BE2C (cell line): ENCODE results near the gene CAP2.

ENCODE experiments used
- DNase-seq: peaks from one replicate; pipeline ENCODE4 v3.0.0-alpha.2; 2020
- H3K27me3 ChIP-seq: fragments of 250-450 bp; sonication (Bioruptor Pico); 2 replicates; pipeline ENCODE4 v1.5.1; 2020; ENCODE audit warnings: mild to moderate bottlenecking
- H3K36me3 ChIP-seq: fragments of 250-450 bp; sonication (Bioruptor Pico); 2 replicates; pipeline ENCODE4 v1.5.1; 2020; ENCODE audit warnings: mild to moderate bottlenecking
- H3K4me1 ChIP-seq: fragments of 250-450 bp; sonication (Bioruptor Pico); 2 replicates; pipeline ENCODE4 v1.5.1; 2020
- H3K4me3 ChIP-seq: 2 replicates; pipeline ENCODE4 v1.5.1; 2011; ENCODE audit warnings: low read depth, low read length
- H3K9me3 ChIP-seq: fragments of 250-450 bp; sonication (Bioruptor Pico); 2 replicates; pipeline ENCODE4 v1.5.1; 2020
- TF ChIP-seq, protein P1 (sequence below): IDR thresholded peaks from 2 replicates; pipeline ENCODE4 v1.5.1; 2012; ENCODE audit warnings: mild to moderate bottlenecking, low read depth, low read length

The CAP2 gene

GRCh38 chr6:17417817-17418216 is 24.4 kb downstream of the CAP2 start:
- Histone ChIP-seq H3K4me3 (no peak overlapping the region), H3K36me3 (no peaks in the 10 kb centered on the region), H3K9me3 (no peaks in the 10 kb centered on the region), H3K4me1 (no peaks in the 10 kb centered on the region), H3K27me3 (no peaks in the 10 kb centered on the region)
- TF ChIP-seq, protein P1, sequence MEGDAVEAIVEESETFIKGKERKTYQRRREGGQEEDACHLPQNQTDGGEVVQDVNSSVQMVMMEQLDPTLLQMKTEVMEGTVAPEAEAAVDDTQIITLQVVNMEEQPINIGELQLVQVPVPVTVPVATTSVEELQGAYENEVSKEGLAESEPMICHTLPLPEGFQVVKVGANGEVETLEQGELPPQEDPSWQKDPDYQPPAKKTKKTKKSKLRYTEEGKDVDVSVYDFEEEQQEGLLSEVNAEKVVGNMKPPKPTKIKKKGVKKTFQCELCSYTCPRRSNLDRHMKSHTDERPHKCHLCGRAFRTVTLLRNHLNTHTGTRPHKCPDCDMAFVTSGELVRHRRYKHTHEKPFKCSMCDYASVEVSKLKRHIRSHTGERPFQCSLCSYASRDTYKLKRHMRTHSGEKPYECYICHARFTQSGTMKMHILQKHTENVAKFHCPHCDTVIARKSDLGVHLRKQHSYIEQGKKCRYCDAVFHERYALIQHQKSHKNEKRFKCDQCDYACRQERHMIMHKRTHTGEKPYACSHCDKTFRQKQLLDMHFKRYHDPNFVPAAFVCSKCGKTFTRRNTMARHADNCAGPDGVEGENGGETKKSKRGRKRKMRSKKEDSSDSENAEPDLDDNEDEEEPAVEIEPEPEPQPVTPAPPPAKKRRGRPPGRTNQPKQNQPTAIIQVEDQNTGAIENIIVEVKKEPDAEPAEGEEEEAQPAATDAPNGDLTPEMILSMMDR: no peak
- DNase-seq: no peak

- DNase-seq: no peak
- H3K27me3 ChIP-seq: no peaks in the 10 kb centered on the region
- H3K36me3 ChIP-seq: no peaks in the 10 kb centered on the region
- no peaks in the 10 kb centered on the region for H3K4me1 ChIP-seq
- H3K9me3 ChIP-seq: no peaks in the 10 kb centered on the region
- TF ChIP-seq, protein P1: no peak
- H3K4me3 ChIP-seq: no peak overlapping the region
Measured at GRCh38 chr6:17418281-17419188, 25.1 kb downstream of the CAP2 start.

DNA sequence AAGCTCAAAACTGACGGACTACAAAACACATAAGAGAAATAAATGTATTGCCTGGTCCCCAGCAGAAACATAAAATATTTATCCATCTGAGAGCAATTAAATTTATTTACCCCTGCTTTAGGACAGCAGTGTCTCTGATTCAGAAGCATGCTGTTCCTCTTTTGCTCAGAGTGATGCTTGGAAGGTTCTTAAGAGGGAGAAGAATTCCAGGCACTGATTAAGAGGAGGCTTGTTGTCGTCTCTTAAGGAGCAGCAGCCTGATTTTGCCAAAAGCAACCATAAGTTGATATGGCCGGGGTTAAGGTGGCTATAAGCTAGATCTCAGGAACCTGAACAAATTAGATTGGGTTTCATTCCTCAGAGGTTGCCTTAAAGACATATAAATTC is 25.8 kb downstream of the CAP2 start:
- TF ChIP-seq, protein P1: no peak
- Histone ChIP-seq H3K4me3 (no peak overlapping the region), H3K4me1 (no peaks in the 10 kb centered on the region), H3K9me3 (no peaks in the 10 kb centered on the region), H3K27me3 (no peaks in the 10 kb centered on the region), H3K36me3 (no peaks in the 10 kb centered on the region)
- DNase-seq: no peak

- H3K4me1 ChIP-seq: no peaks in the 10 kb centered on the region
- no peaks in the 10 kb centered on the region for H3K9me3 ChIP-seq
- no peak overlapping the region for H3K4me3 ChIP-seq
- no peak for DNase-seq
- TF ChIP-seq, protein P1: no peak
- no peaks in the 10 kb centered on the region for H3K36me3 ChIP-seq
- no peaks in the 10 kb centered on the region for H3K27me3 ChIP-seq
Measured at GRCh38 chr6:17420368-17420767, 27.0 kb downstream of the CAP2 start.

DNA sequence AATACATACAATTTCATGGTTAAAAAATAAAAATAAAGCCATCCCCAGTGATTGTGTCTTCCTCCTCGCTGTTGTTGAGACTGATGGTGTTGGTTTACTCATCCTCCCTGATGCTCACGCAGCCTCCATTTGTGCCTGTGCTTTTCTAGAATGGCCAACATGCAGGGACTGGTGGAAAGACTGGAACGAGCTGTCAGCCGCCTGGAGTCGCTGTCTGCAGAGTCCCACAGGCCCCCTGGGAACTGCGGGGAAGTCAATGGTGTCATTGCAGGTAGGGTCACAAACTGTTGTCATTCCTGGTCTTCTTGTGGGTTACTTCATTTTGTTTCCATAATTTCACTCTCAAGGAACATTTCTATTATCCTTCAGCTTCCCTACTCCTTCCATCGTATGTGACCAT is 28.0 kb downstream of the CAP2 start:
- Histone ChIP-seq H3K4me1 (no peaks in the 10 kb centered on the region), H3K9me3 (no peaks in the 10 kb centered on the region), H3K4me3 (no peak overlapping the region), H3K27me3 (no peaks in the 10 kb centered on the region), H3K36me3 (no peaks in the 10 kb centered on the region)
- DNase-seq: no peak
- TF ChIP-seq, protein P1: no peak

DNA sequence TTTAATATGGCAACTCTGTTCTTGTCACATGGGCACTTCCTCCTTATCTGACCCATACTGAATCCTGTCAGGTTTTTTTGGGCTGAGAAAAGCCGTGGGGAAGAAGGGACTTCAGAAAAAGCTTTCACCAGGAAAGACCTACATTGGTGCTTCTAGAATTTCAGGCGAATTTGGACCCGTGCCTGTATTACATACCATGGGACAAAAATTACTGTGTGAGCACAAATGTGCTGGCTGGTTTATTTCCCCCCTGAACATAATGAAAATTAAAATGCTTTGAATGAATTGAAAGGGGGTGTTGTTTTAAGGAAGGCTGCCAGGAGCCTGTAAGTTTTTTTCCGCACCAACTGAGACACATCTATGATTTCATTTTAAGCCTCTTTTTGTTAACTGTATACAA is 29.6 kb downstream of the CAP2 start:
- no peaks in the 10 kb centered on the region for H3K27me3 ChIP-seq
- no peak for DNase-seq
- no peak overlapping the region for H3K4me3 ChIP-seq
- H3K36me3 ChIP-seq: no peaks in the 10 kb centered on the region
- H3K4me1 ChIP-seq: no peaks in the 10 kb centered on the region
- no peaks in the 10 kb centered on the region for H3K9me3 ChIP-seq
- TF ChIP-seq, protein P1: no peak
